PC-9 (cell line): Measurements from ENCODE around the gene ISOC1.

Experiments
- CTCF ChIP-seq: fragments of 200-600 bp; sonication (generic); conservative IDR thresholded peaks from 2 replicates; pipeline ENCODE4 v1.6.1; 2017; ENCODE audit warnings: mixed run types, antibody characterized with exemption, mild to moderate bottlenecking, moderate library complexity
- EZH2 ChIP-seq: fragments of 200-600 bp; sonication (generic); IDR thresholded peaks from 2 replicates; pipeline ENCODE4 v1.8.0; 2017; ENCODE audit warnings: antibody characterized with exemption, low read depth

GRCh38 chr5:129155876-129156275 lies 61.3 kb downstream of the ISOC1 start:
- TF ChIP-seq CTCF (no peak), EZH2 (no peak)
